Vagina (tissue), 2 donors: ENCODE data around the gene CSNK2B.

Source experiments
- CTCF ChIP-seq, 3 experiments: fragments of 450-650 bp in 2 of 3; fragments of 200-600 bp in 1 of 3; sonication (generic) in 1 of 3; IDR thresholded peaks; one replicate each; pipeline ENCODE4 v1.5.1; 2017 to 2019; ENCODE audit warnings: antibody characterized with exemption in 3 of 3, mild to moderate bottlenecking in 2 of 3, moderate library complexity in 2 of 3
- POLR2A ChIP-seq, 2 donors: fragments of 450-650 bp; IDR thresholded peaks; one replicate each; pipeline ENCODE4 v1.6.1; 2017; ENCODE audit warnings: antibody characterized with exemption in 2 of 2, mild to moderate bottlenecking in 2 of 2, moderate library complexity in 2 of 2
- POLR2AphosphoS5 ChIP-seq, 2 donors: sonication (generic); formaldehyde crosslinking; IDR thresholded peaks; one replicate each; pipeline ENCODE4 v1.9.0; 2017; ENCODE audit warnings: antibody characterized with exemption in 2 of 2, mild to moderate bottlenecking in 2 of 2, low read depth in 1 of 2; ENCODE audit not compliant: insufficient read depth in 1 of 2

- TF ChIP-seq CTCF (IDR thresholded peaks at IDR 0.05) (no peak), POLR2AphosphoS5 (IDR thresholded peaks at IDR 0.05; ENCODE audit: insufficient read depth in 1 of 2, low read depth in 1 of 2) (peak in 1 of 2 donors; percentile 9), POLR2A (IDR thresholded peaks at IDR 0.05) (peak in 1 of 2 donors; percentile 20)
These were observed 14.2 kb upstream of the CSNK2B start for GRCh38 chr6:31651602-31652191.
